Activated CD4-positive, alpha-beta memory T cell treated with anti-CD3 and anti-CD28 coated beads for 36 hours (primary cell): ENCODE measurements around the gene C5orf63. TPM values are rescaled to one million over a fixed set of nuclear protein-coding genes. Genes with fewer than 3 reads are reported as not detected.
"Not testable (repeated sequence)": the region's sequence is repeated elsewhere in the genome, so short reads cannot be mapped to it uniquely, and the experiment has no call there.

Source experiments
- CTCF ChIA-PET: fragments of 350-600 bp; sonication (Branson Sonifier 250); formaldehyde crosslinking; loops from one replicate; lab custom pipeline; 2021; ENCODE audit warnings: antibody characterized with exemption, inconsistent platforms; lab: Charles Lee
- POLR2A ChIA-PET: fragments of 350-600 bp; sonication (Branson Sonifier 250); formaldehyde crosslinking; loops from one replicate; lab custom pipeline; 2021; ENCODE audit warnings: antibody characterized with exemption; lab: Charles Lee
- DNase-seq: peaks from one replicate; pipeline ENCODE4 v3.0.0-alpha.2; 2020
- H3K27ac Mint-ChIP-seq: one replicate; pipeline ENCODE4 v1.8.0; 2021; ENCODE audit warnings: mixed read lengths
- H3K27me3 Mint-ChIP-seq: one replicate; pipeline ENCODE4 v1.8.0; 2021; ENCODE audit warnings: mixed read lengths
- H3K36me3 Mint-ChIP-seq: one replicate; pipeline ENCODE4 v1.8.0; 2021; ENCODE audit warnings: mixed read lengths
- H3K4me1 Mint-ChIP-seq: one replicate; pipeline ENCODE4 v1.8.0; 2021; ENCODE audit warnings: low read depth, mixed read lengths
- H3K4me3 Mint-ChIP-seq: one replicate; pipeline ENCODE4 v1.8.0; 2021; ENCODE audit warnings: mild to moderate bottlenecking, mixed read lengths
- H3K9me3 Mint-ChIP-seq: one replicate; pipeline ENCODE4 v1.8.0; 2021; ENCODE audit warnings: mixed read lengths
- intact Hi-C: fragments of 100-400 bp; cut with micrococcal nuclease; formaldehyde crosslinking; loops from one replicate; pipeline ENCODE4 v1.15.1; 2023
- total RNA-seq, 2 experiments: library from RNA; stranded (reverse); gene quantifications; one replicate each; pipeline ENCODE4 v1.2.3, GENCODE V29; 2021

The C5orf63 gene
- total RNA-seq, 2 experiments from 2014 or later: 9.4 to 9.7 TPM

GRCh38 chr5:127028822-127029457 is 44.4 kb downstream of the C5orf63 start:
- Mint-ChIP-seq H3K9me3 (no peaks in the 10 kb centered on the region), H3K4me3 (peak overlapping the region; percentile 89), H3K36me3 (no peaks in the 10 kb centered on the region), H3K4me1 (peaks cover 17% of the 10 kb centered on the region), H3K27ac (no peak overlapping the region), H3K27me3 (peaks cover 3% of the 10 kb centered on the region)
- intact Hi-C loops: loop anchor here (5.0 kb wide), 1 partner anchor 177 kb away; no protein-coding TSS in a partner anchor
- no peak for DNase-seq
- ChIA-PET POLR2A (interaction anchor here (0.6 to 1.2 kb wide), 3 partner anchors 57 to 251 kb away, joined by 3 read pairs; no protein-coding TSS in a partner anchor), CTCF (interaction anchor here (0.6 to 1.3 kb wide), 2 partner anchors 11 to 228 kb away, joined by 3 read pairs; no protein-coding TSS in a partner anchor)

GRCh38 chr5:127027539-127027938 is 45.8 kb downstream of the C5orf63 start:
- Mint-ChIP-seq H3K27ac (no peak overlapping the region), H3K27me3 (peaks cover 3% of the 10 kb centered on the region), H3K4me1 (peaks cover 20% of the 10 kb centered on the region), H3K4me3 (no peak overlapping the region), H3K36me3 (no peaks in the 10 kb centered on the region), H3K9me3 (no peaks in the 10 kb centered on the region)
- intact Hi-C loops: loop anchor here (5.0 kb wide), 1 partner anchor 175 kb away; no protein-coding TSS in a partner anchor
- POLR2A ChIA-PET: no interaction called here
- no peak for DNase-seq
- CTCF ChIA-PET: no interaction called here

GRCh38 chr5:127026166-127026565 is 47.1 kb downstream of the C5orf63 start:
- Mint-ChIP-seq H3K36me3 (no peaks in the 10 kb centered on the region), H3K4me1 (peaks cover 10% of the 10 kb centered on the region), H3K27me3 (no peaks in the 10 kb centered on the region), H3K9me3 (no peaks in the 10 kb centered on the region), H3K27ac (no peak overlapping the region), H3K4me3 (no peak overlapping the region)
- POLR2A ChIA-PET: no interaction called here
- intact Hi-C loops: loop anchor here (5.0 kb wide), 1 partner anchor 174 kb away; no protein-coding TSS in a partner anchor
- CTCF ChIA-PET: interaction anchor here (0.6 to 1.3 kb wide), 5 partner anchors 11 to 353 kb away, joined by 3 to 4 read pairs (median 3); no protein-coding TSS in a partner anchor
- no peak for DNase-seq

- no peak for DNase-seq
- H3K27ac Mint-ChIP-seq: no peak overlapping the region
- no peak overlapping the region for H3K4me3 Mint-ChIP-seq
- intact Hi-C loops: loop anchor here (5.0 kb wide), 1 partner anchor 173 kb away; no protein-coding TSS in a partner anchor
- no peaks in the 10 kb centered on the region for H3K27me3 Mint-ChIP-seq
- ChIA-PET POLR2A (no interaction called here), CTCF (interaction anchor here (0.6 kb wide), 2 partner anchors 11 to 353 kb away, joined by 3 read pairs; no protein-coding TSS in a partner anchor)
- H3K4me1 Mint-ChIP-seq: peaks cover 10% of the 10 kb centered on the region
- H3K9me3 Mint-ChIP-seq: no peaks in the 10 kb centered on the region
- H3K36me3 Mint-ChIP-seq: no peaks in the 10 kb centered on the region
Observed at GRCh38 chr5:127025467-127025866, 47.8 kb downstream of the C5orf63 start.

GRCh38 chr5:127024821-127025220 is 48.5 kb downstream of the C5orf63 start:
- ChIA-PET POLR2A (no interaction called here), CTCF (no interaction called here)
- intact Hi-C loops: loop anchor here (5.0 kb wide), 1 partner anchor 173 kb away; no protein-coding TSS in a partner anchor
- peaks cover 13% of the 10 kb centered on the region for H3K4me1 Mint-ChIP-seq
- H3K27me3 Mint-ChIP-seq: no peaks in the 10 kb centered on the region
- H3K27ac Mint-ChIP-seq: no peak overlapping the region
- no peaks in the 10 kb centered on the region for H3K36me3 Mint-ChIP-seq
- no peaks in the 10 kb centered on the region for H3K9me3 Mint-ChIP-seq
- no peak overlapping the region for H3K4me3 Mint-ChIP-seq
- no peak for DNase-seq

GRCh38 chr5:127023552-127024191 is 49.6 kb downstream of the C5orf63 start:
- CTCF ChIA-PET: interaction anchor here (0.6 kb wide), 1 partner anchor 187 kb away, joined by 3 read pairs; no protein-coding TSS in a partner anchor
- H3K9me3 Mint-ChIP-seq, H3K36me3 Mint-ChIP-seq, H3K4me1 Mint-ChIP-seq, H3K27me3 Mint-ChIP-seq, intact Hi-C loops, POLR2A ChIA-PET, H3K4me3 Mint-ChIP-seq, H3K27ac Mint-ChIP-seq: not testable (repeated sequence)
- peak; percentile 13 for DNase-seq

- POLR2A ChIA-PET: no interaction called here
Observed at GRCh38 chr5:127022846-127023245, 50.5 kb downstream of the C5orf63 start.

GRCh38 chr5:127019928-127020327 is 53.4 kb downstream of the C5orf63 start:
- H3K36me3 Mint-ChIP-seq: no peaks in the 10 kb centered on the region
- ChIA-PET POLR2A (interaction anchor here (0.7 kb wide), 1 partner anchor 152 kb away, joined by 3 read pairs; no protein-coding TSS in a partner anchor), CTCF (no interaction called here)
- no peak overlapping the region for H3K4me3 Mint-ChIP-seq
- peaks cover 1% of the 10 kb centered on the region for H3K27me3 Mint-ChIP-seq
- peaks cover 6% of the 10 kb centered on the region for H3K4me1 Mint-ChIP-seq
- peaks cover 7% of the 10 kb centered on the region for H3K9me3 Mint-ChIP-seq
- intact Hi-C loops: no loop called here
- no peak overlapping the region for H3K27ac Mint-ChIP-seq
- DNase-seq: no peak

More at GRCh38 chr5:127022846-127023245, 50.5 kb downstream of the C5orf63 start:
- no peaks in the 10 kb centered on the region for H3K27me3 Mint-ChIP-seq
- intact Hi-C loops: no loop called here
- H3K4me1 Mint-ChIP-seq: peaks cover 6% of the 10 kb centered on the region
- H3K9me3 Mint-ChIP-seq: no peaks in the 10 kb centered on the region
- H3K27ac Mint-ChIP-seq: no peak overlapping the region
- no peak for DNase-seq
- H3K4me3 Mint-ChIP-seq: no peak overlapping the region
- CTCF ChIA-PET: no interaction called here
- no peaks in the 10 kb centered on the region for H3K36me3 Mint-ChIP-seq

GRCh38 chr5:127016722-127017121 is 56.6 kb downstream of the C5orf63 start:
- POLR2A ChIA-PET: interaction anchor here (1.2 kb wide), 1 partner anchor 14 kb away, joined by 3 read pairs; the partner anchor contains the start of gene MARCHF3
- DNase-seq, intact Hi-C loops, H3K27me3 Mint-ChIP-seq, CTCF ChIA-PET, H3K9me3 Mint-ChIP-seq, H3K36me3 Mint-ChIP-seq, H3K27ac Mint-ChIP-seq, H3K4me3 Mint-ChIP-seq: not testable (repeated sequence)
- peaks cover 24% of the 10 kb centered on the region for H3K4me1 Mint-ChIP-seq

- Mint-ChIP-seq H3K4me3 (no peak overlapping the region), H3K27me3 (peaks cover 1% of the 10 kb centered on the region), H3K4me1 (peaks cover 29% of the 10 kb centered on the region), H3K36me3 (no peaks in the 10 kb centered on the region), H3K27ac (no peak overlapping the region), H3K9me3 (peaks cover 7% of the 10 kb centered on the region)
- intact Hi-C loops: no loop called here
- POLR2A ChIA-PET: interaction anchor here (1.1 kb wide), 1 partner anchor 15 kb away, joined by 3 read pairs; no protein-coding TSS in a partner anchor
- DNase-seq: no peak
- CTCF ChIA-PET: no interaction called here
Observed at GRCh38 chr5:127015716-127016115, 57.6 kb downstream of the C5orf63 start.

- Mint-ChIP-seq H3K27me3 (peaks cover 1% of the 10 kb centered on the region), H3K27ac (no peak overlapping the region), H3K4me3 (no peak overlapping the region), H3K36me3 (no peaks in the 10 kb centered on the region), H3K4me1 (peaks cover 29% of the 10 kb centered on the region), H3K9me3 (peaks cover 7% of the 10 kb centered on the region)
- intact Hi-C loops: no loop called here
- CTCF ChIA-PET: interaction anchor here (0.9 kb wide), 1 partner anchor 11 kb away, joined by 3 read pairs; no protein-coding TSS in a partner anchor
- POLR2A ChIA-PET: no interaction called here
- no peak for DNase-seq
Observed at GRCh38 chr5:127014573-127014972, 58.7 kb downstream of the C5orf63 start.

- Mint-ChIP-seq H3K27ac (no peak overlapping the region), H3K4me3 (no peak overlapping the region), H3K27me3 (peaks cover 1% of the 10 kb centered on the region), H3K9me3 (peaks cover 7% of the 10 kb centered on the region), H3K4me1 (peaks cover 30% of the 10 kb centered on the region), H3K36me3 (no peaks in the 10 kb centered on the region)
- ChIA-PET POLR2A (no interaction called here), CTCF (no interaction called here)
- DNase-seq: no peak
- intact Hi-C loops: loop anchor here (2.0 kb wide), 1 partner anchor 17 kb away; the partner anchor contains the start of gene MARCHF3
Observed at GRCh38 chr5:127013407-127013806, 59.9 kb downstream of the C5orf63 start.
